ENCODE data around the gene NEDD4L. TPM values are rescaled to one million over a fixed set of nuclear protein-coding genes. Genes with fewer than 3 reads are reported as not detected.

The NEDD4L gene
- total RNA-seq, 1 experiment from 2014 or later = 108 TPM

DNA sequence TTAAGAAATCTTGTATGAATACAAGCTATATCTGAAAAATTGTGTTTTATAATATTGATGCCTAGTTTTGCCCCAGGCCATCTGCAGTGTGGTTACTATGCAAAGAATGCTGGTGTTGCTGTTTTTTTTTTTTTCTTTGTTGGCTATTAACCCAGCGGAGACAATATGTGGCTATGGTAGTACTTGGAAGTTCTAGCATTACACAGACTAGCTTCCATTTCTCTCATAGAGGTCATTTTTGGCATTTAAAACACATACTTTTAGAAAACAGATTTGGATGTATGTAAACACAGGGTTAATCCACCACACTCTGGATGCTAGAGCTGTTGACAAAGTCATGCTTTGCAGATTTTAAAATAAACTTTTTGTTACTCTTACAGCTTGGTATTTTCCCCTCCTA lies 209.8 kb downstream of the NEDD4L start:
- intact Hi-C loops (cut with micrococcal nuclease) = no loop called here
- H3K9me3 Mint-ChIP-seq (ENCODE audit: unreplicated experiment) = no peaks in the 10 kb centered on the region
- no peaks in the 10 kb centered on the region for H3K27me3 Mint-ChIP-seq (ENCODE audit: insufficient read depth, unreplicated experiment)
- DNase-seq (ENCODE audit: unreplicated experiment) = no peak
- peaks cover 31% of the 10 kb centered on the region for H3K36me3 Mint-ChIP-seq (ENCODE audit: insufficient read depth, unreplicated experiment)
- H3K4me3 Mint-ChIP-seq (ENCODE audit: unreplicated experiment) = no peak overlapping the region
- ChIA-PET POLR2A (interaction anchor here (0.6 to 2.7 kb wide), 7 partner anchors 10 to 68 kb away, joined by 3 to 14 read pairs (median 3); no protein-coding TSS in a partner anchor), CTCF (interaction anchor here (0.9 to 3.1 kb wide), 5 partner anchors 10 to 510 kb away, joined by 3 to 14 read pairs (median 4); no protein-coding TSS in a partner anchor)
- no peak overlapping the region for H3K27ac Mint-ChIP-seq (ENCODE audit: low read depth, unreplicated experiment)
- peaks cover 6% of the 10 kb centered on the region for H3K4me1 Mint-ChIP-seq (ENCODE audit: insufficient read depth, unreplicated experiment)
- BruUV-seq (replicated peaks) = no TSS peak
- TF ChIP-seq, protein P1, sequence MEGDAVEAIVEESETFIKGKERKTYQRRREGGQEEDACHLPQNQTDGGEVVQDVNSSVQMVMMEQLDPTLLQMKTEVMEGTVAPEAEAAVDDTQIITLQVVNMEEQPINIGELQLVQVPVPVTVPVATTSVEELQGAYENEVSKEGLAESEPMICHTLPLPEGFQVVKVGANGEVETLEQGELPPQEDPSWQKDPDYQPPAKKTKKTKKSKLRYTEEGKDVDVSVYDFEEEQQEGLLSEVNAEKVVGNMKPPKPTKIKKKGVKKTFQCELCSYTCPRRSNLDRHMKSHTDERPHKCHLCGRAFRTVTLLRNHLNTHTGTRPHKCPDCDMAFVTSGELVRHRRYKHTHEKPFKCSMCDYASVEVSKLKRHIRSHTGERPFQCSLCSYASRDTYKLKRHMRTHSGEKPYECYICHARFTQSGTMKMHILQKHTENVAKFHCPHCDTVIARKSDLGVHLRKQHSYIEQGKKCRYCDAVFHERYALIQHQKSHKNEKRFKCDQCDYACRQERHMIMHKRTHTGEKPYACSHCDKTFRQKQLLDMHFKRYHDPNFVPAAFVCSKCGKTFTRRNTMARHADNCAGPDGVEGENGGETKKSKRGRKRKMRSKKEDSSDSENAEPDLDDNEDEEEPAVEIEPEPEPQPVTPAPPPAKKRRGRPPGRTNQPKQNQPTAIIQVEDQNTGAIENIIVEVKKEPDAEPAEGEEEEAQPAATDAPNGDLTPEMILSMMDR (IDR thresholded peaks at IDR 0.05; ENCODE audit: unreplicated experiment) = no peak

DNA sequence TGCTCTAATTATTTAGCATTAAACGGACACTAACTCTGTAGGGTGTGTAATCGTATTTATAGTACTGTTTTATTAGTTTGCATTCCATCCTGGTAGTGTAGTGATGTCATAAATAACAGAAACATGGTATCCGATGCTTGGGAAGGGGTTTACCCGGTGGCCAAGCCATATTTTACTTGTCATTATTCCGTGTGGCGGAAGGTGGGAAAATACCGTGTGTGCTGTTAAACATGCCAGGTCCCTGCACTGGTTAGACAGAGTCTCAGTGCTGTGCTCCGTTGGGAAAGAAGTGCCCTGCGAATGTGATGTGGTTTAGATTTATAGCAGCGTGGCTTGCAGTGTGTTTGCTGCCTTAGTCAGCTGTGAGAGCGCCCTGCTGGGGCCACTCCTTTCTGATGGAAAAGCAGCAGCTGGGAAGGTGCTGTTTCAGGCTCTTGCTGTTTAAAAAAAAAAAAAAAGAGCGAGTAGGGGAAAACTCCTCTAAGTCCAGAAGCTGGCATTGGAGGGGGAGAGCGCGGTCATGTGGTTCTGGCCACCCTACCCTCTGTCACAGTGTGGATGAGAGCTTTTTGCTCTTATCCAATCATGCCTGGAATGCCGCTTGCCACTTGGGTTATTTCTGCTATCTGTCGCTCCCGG lies 211.0 kb downstream of the NEDD4L start:
- intact Hi-C loops (cut with micrococcal nuclease) = no loop called here
- POLR2A ChIA-PET = interaction anchor here (0.6 to 2.7 kb wide), 6 partner anchors 8 to 317 kb away, joined by 3 to 14 read pairs (median 3); no protein-coding TSS in a partner anchor
- H3K27me3 Mint-ChIP-seq (ENCODE audit: insufficient read depth, unreplicated experiment) = no peaks in the 10 kb centered on the region
- peaks cover 31% of the 10 kb centered on the region for H3K36me3 Mint-ChIP-seq (ENCODE audit: insufficient read depth, unreplicated experiment)
- peaks cover 6% of the 10 kb centered on the region for H3K4me1 Mint-ChIP-seq (ENCODE audit: insufficient read depth, unreplicated experiment)
- TF ChIP-seq, protein P1 (IDR thresholded peaks at IDR 0.05; ENCODE audit: unreplicated experiment) = no peak
- H3K9me3 Mint-ChIP-seq (ENCODE audit: unreplicated experiment) = no peaks in the 10 kb centered on the region
- BruUV-seq (replicated peaks) = no TSS peak
- no peak for DNase-seq (ENCODE audit: unreplicated experiment)
- H3K4me3 Mint-ChIP-seq (ENCODE audit: unreplicated experiment) = no peak overlapping the region
- CTCF ChIA-PET = interaction anchor here (0.6 to 3.1 kb wide), 3 partner anchors 9 to 107 kb away, joined by 3 to 14 read pairs (median 4); no protein-coding TSS in a partner anchor
- no peak overlapping the region for H3K27ac Mint-ChIP-seq (ENCODE audit: low read depth, unreplicated experiment)

DNA sequence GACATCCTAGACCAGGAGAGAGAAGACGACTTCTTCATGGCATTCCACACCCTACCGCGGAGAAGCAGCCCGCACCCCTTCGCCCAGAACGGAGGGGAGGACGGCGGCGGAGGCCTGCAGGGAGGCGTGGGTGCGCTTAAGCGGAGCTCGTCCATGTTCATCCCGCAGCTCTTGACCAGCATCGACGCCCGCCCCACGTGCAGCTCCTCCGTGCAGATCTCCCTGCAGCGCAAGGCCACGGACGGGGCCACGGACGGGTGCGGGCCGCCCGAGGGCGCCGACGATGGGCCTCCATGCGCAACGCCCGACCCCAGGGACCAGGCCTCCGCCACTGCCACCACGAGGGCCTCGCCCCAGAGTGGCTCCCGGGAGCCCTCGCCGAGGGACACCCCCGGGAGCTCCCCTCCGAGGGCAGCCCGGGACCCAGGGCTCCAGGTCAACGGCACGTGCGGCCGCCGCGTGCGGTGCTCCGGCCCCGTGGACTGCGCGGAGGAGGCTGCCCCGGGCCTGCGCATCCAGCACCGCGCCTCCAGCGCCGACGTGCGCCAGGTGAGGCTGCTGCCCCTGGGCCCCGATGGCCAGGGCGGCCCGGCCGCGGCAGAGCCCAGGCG lies 211.8 kb downstream of the NEDD4L start:
- TF ChIP-seq, protein P1 (IDR thresholded peaks at IDR 0.05; ENCODE audit: unreplicated experiment) = no peak
- BruUV-seq (replicated peaks) = no TSS peak
- no peaks in the 10 kb centered on the region for H3K27me3 Mint-ChIP-seq (ENCODE audit: insufficient read depth, unreplicated experiment)
- intact Hi-C loops (cut with micrococcal nuclease) = no loop called here
- H3K9me3 Mint-ChIP-seq (ENCODE audit: unreplicated experiment) = no peaks in the 10 kb centered on the region
- POLR2A ChIA-PET = interaction anchor here (0.6 to 1.2 kb wide), 4 partner anchors 82 to 318 kb away, joined by 3 read pairs; no protein-coding TSS in a partner anchor
- H3K27ac Mint-ChIP-seq (ENCODE audit: low read depth, unreplicated experiment) = no peak overlapping the region
- CTCF ChIA-PET = interaction anchor here (0.5 to 3.1 kb wide), 2 partner anchors 8 to 75 kb away, joined by 3 to 14 read pairs; no protein-coding TSS in a partner anchor
- no peak for DNase-seq (ENCODE audit: unreplicated experiment)
- H3K36me3 Mint-ChIP-seq (ENCODE audit: insufficient read depth, unreplicated experiment) = peaks cover 31% of the 10 kb centered on the region
- no peak overlapping the region for H3K4me3 Mint-ChIP-seq (ENCODE audit: unreplicated experiment)
- H3K4me1 Mint-ChIP-seq (ENCODE audit: insufficient read depth, unreplicated experiment) = peaks cover 6% of the 10 kb centered on the region

Data from MCF 10A (cell line).